Uterus (tissue), 2 donors: ENCODE results near the gene TMEM181.

Experiments
- CTCF ChIP-seq, 4 experiments: fragments of 200-600 bp in 2 of 4; fragments of 450-650 bp in 2 of 4; sonication (generic) in 2 of 4; IDR thresholded peaks; one replicate each; pipeline ENCODE4 v1.5.1; 2016 to 2019; ENCODE audit warnings: antibody characterized with exemption in 4 of 4, mild to moderate bottlenecking in 2 of 4, moderate library complexity in 1 of 4
- POLR2A ChIP-seq, 2 donors: fragments of 450-650 bp; IDR thresholded peaks; one replicate each; pipeline ENCODE4 v1.6.1; 2016; ENCODE audit warnings: antibody characterized with exemption in 2 of 2, mild to moderate bottlenecking in 1 of 2, moderate library complexity in 1 of 2

GRCh38 chr6:158569036-158569435 is 9.1 kb downstream of the TMEM181 start:
- TF ChIP-seq CTCF (IDR thresholded peaks at IDR 0.05): no peak
- no peak for TF ChIP-seq POLR2A (IDR thresholded peaks at IDR 0.05)
